B cell (primary cell): Measurements from ENCODE around the gene SLC7A10. TPM values are rescaled to one million over a fixed set of nuclear protein-coding genes. Genes with fewer than 3 reads are reported as not detected.

Source experiments
- ATAC-seq: fragments of 200-7000 bp; cut with Tn5 transposase; one replicate; pipeline ENCODE4 v1.10.0; 2021; ENCODE audit warnings: low read depth, mild to moderate bottlenecking, moderate number of reproducible peaks, moderate library complexity
- CTCF ChIA-PET: fragments of 350-600 bp; sonication (Branson Sonifier 250); formaldehyde crosslinking; loops from one replicate; lab custom pipeline; 2021; ENCODE audit warnings: antibody characterized with exemption, inconsistent platforms; lab: Charles Lee
- POLR2A ChIA-PET: fragments of 350-600 bp; sonication (Branson Sonifier 250); formaldehyde crosslinking; loops from one replicate; lab custom pipeline; 2021; ENCODE audit warnings: antibody characterized with exemption; lab: Charles Lee
- DNase-seq: peaks from one replicate; pipeline ENCODE4 v3.0.0; 2013
- H2AFZ ChIP-seq: 2 replicates; pipeline ENCODE4 v1.6.1; 2012; ENCODE audit warnings: mild to moderate bottlenecking, low read depth, low read length; ENCODE audit not compliant: insufficient read depth, poor library complexity, severe bottlenecking
- H3K27ac ChIP-seq, 2 donors: 1 replicate in 1 of 2; 2 replicates in 1 of 2; pipeline ENCODE4 v1.5.1; 2012 to 2013; ENCODE audit warnings: low read length in 2 of 2, mild to moderate bottlenecking in 2 of 2, moderate library complexity in 1 of 2
- H3K27me3 ChIP-seq, 4 experiments: fragments of 200-600 bp in 1 of 4; sonication (generic) in 1 of 4; replicated peaks in 1 of 4; 1 replicate in 2 of 4; 2 replicates in 2 of 4; pipeline versions ENCODE4 v1.6.1 to v1.7.0; 2013 to 2016; ENCODE audit warnings: low read length in 3 of 4, mild to moderate bottlenecking in 2 of 4, mixed read lengths in 1 of 4, moderate library complexity in 1 of 4; ENCODE audit not compliant: insufficient read depth in 4 of 4, control insufficient read depth in 3 of 4; ENCODE audit errors: control extremely low read depth in 1 of 4
- H3K36me3 ChIP-seq, 2 experiments: replicated peaks in 1 of 2; 1 replicate in 1 of 2; 2 replicates in 1 of 2; pipeline versions ENCODE4 v1.6.1 to v1.7.1; 2013; ENCODE audit warnings: low read length in 1 of 2; ENCODE audit not compliant: insufficient read depth in 2 of 2, control insufficient read depth in 1 of 2; ENCODE audit errors: control extremely low read depth in 1 of 2, extremely low read depth in 1 of 2
- H3K4me1 ChIP-seq, 2 donors: fragments of 200-600 bp in 1 of 2; sonication (generic) in 1 of 2; 1 replicate in 1 of 2; 2 replicates in 1 of 2; pipeline versions ENCODE4 v1.5.1 to v1.6.1; 2013 to 2017; ENCODE audit warnings: low read length in 2 of 2; ENCODE audit not compliant: control insufficient read depth in 2 of 2, insufficient read depth in 2 of 2
- H3K4me2 ChIP-seq: replicated peaks from 2 replicates; pipeline ENCODE3; 2012; ENCODE audit warnings: mild to moderate bottlenecking, low read depth, low read length; ENCODE audit not compliant: poor library complexity, severe bottlenecking
- H3K4me3 ChIP-seq, 5 experiments: fragments of 200-600 bp in 1 of 5; sonication (generic) in 1 of 5; 1 replicate in 3 of 5; 2 replicates in 2 of 5; pipeline versions ENCODE4 v1.5.1 to v1.7.0; 2011 to 2016; ENCODE audit warnings: low read length in 4 of 5, mild to moderate bottlenecking in 4 of 5, low read depth in 2 of 5, control low read depth in 1 of 5, moderate library complexity in 1 of 5; ENCODE audit not compliant: insufficient read depth in 1 of 5; ENCODE audit errors: control extremely low read depth in 1 of 5, extremely low read depth in 1 of 5
- H3K79me2 ChIP-seq: fragments of 200-600 bp; sonication (generic); one replicate; pipeline ENCODE4 v1.6.0; 2016; ENCODE audit warnings: low read length; ENCODE audit not compliant: control insufficient read depth, insufficient read depth
- H3K9ac ChIP-seq: fragments of 200-600 bp; sonication (generic); 2 replicates; pipeline ENCODE4 v1.6.1; 2017; ENCODE audit warnings: mild to moderate bottlenecking, low read length, moderate library complexity
- H3K9me3 ChIP-seq, 3 donors: one replicate each; pipeline versions ENCODE4 v1.6.1 to v1.7.1; 2013; ENCODE audit warnings: low read length in 2 of 3; ENCODE audit not compliant: control insufficient read depth in 2 of 3, insufficient read depth in 1 of 3; ENCODE audit errors: control extremely low read depth in 1 of 3
- H4K20me1 ChIP-seq: 2 replicates; pipeline ENCODE4 v1.6.0; 2012; ENCODE audit warnings: mild to moderate bottlenecking, low read length; ENCODE audit not compliant: insufficient read depth, control insufficient read depth, poor library complexity, severe bottlenecking
- H3K27ac Mint-ChIP-seq: one replicate; pipeline ENCODE4 v1.8.0; 2021; ENCODE audit warnings: mixed read lengths
- H3K27me3 Mint-ChIP-seq: one replicate; pipeline ENCODE4 v1.8.0; 2021; ENCODE audit warnings: mixed read lengths
- H3K4me1 Mint-ChIP-seq: one replicate; pipeline ENCODE4 v1.8.0; 2021; ENCODE audit warnings: mixed read lengths
- H3K4me3 Mint-ChIP-seq: one replicate; pipeline ENCODE4 v1.8.0; 2021; ENCODE audit warnings: mixed read lengths
- H3K9me3 Mint-ChIP-seq: one replicate; pipeline ENCODE4 v1.8.0; 2022; ENCODE audit warnings: mixed read lengths; ENCODE audit not compliant: insufficient read depth
- CTCF ChIP-seq: fragments of 200-600 bp; IDR thresholded peaks from one replicate; pipeline ENCODE4 v1.8.0; 2022; ENCODE audit warnings: antibody characterized with exemption, mild to moderate bottlenecking
- EZH2 ChIP-seq: IDR thresholded peaks from 2 replicates; pipeline ENCODE4 v1.6.1; 2012; ENCODE audit warnings: borderline replicate concordance, low read depth, mild to moderate bottlenecking, moderate library complexity, low read length; ENCODE audit not compliant: insufficient read depth, poor library complexity, severe bottlenecking
- whole genome bisulfite sequencing: methylation state at CpG from one replicate; pipeline ENCODE4 v1.1.5; 2013; ENCODE audit warnings: missing lambda C conversion rate; ENCODE audit not compliant: insufficient coverage; 5-methylcytosine and 5-hydroxymethylcytosine counted together
- intact Hi-C: fragments of 100-400 bp; cut with micrococcal nuclease; formaldehyde crosslinking; loops from one replicate; pipeline ENCODE4 v1.10.0; 2022
- polyA plus RNA-seq: library from polyadenylated mRNA; depleted of rRNA; stranded (reverse); fragments of >200 nt; gene quantifications from 2 replicates; pipeline ENCODE4 v1.2.3, GENCODE V29; 2012
- total RNA-seq, 2 donors: library from RNA; stranded (reverse); fragments of 120-200 nt in 1 of 2; gene quantifications; 1 replicate in 1 of 2; 2 replicates in 1 of 2; pipeline versions ENCODE4 v1.2.3 to v1.2.4, GENCODE V29; 2013 to 2022

The SLC7A10 gene
- total and polyA plus RNA-seq, 2 donors (not counting 1 experiment from before 2014, with no cell fraction given) = not detected

- ChIA-PET CTCF (interaction anchor here (1.1 to 1.5 kb wide), 2 partner anchors 12 kb away, joined by 4 to 5 read pairs; no protein-coding TSS in a partner anchor), POLR2A (no interaction called here)
- H3K27me3 ChIP-seq = no peaks in the 10 kb centered on the region
- 100% methylated on average over 2 of the region's 6 CpGs for WGBS
- H3K4me1 Mint-ChIP-seq = peaks cover 23% of the 10 kb centered on the region
- H3K9me3 ChIP-seq = peaks cover 1 to 7% (median 4%) of the 10 kb centered on the region in 3 donors
- H3K4me1 ChIP-seq = peaks cover 7 to 28% of the 10 kb centered on the region in 2 donors
- no peak for ATAC-seq
- DNase-seq = no peak
- no peak overlapping the region for H3K4me3 ChIP-seq
- H3K79me2 ChIP-seq = peaks cover 14% of the 10 kb centered on the region
- peaks cover 3% of the 10 kb centered on the region for H3K27me3 Mint-ChIP-seq
- no peak overlapping the region for H3K4me2 ChIP-seq
- no peak overlapping the region for H3K27ac ChIP-seq
- intact Hi-C loops = no loop called here
- no peaks in the 10 kb centered on the region for H3K36me3 ChIP-seq
- H3K9me3 Mint-ChIP-seq = no peaks in the 10 kb centered on the region
- TF ChIP-seq EZH2 (no peak), CTCF (no peak)
- H2AFZ ChIP-seq = no peak overlapping the region
- no peak overlapping the region for H3K4me3 Mint-ChIP-seq
- H3K9ac ChIP-seq = no peak overlapping the region
- no peak overlapping the region for H3K27ac Mint-ChIP-seq
- H4K20me1 ChIP-seq = no peaks in the 10 kb centered on the region
These were observed 53.7 kb downstream of the SLC7A10 start for GRCh38 chr19:33171916-33172359.

- Histone ChIP-seq H3K36me3 (no peaks in the 10 kb centered on the region), H2AFZ (no peak overlapping the region), H3K4me1 (peaks cover 7 to 28% of the 10 kb centered on the region in 2 donors), H3K4me2 (no peak overlapping the region), H4K20me1 (no peaks in the 10 kb centered on the region), H3K9ac (no peak overlapping the region), H3K27ac (no peak overlapping the region), H3K4me3 (no peak overlapping the region), H3K79me2 (peaks cover 10% of the 10 kb centered on the region), H3K27me3 (no peaks in the 10 kb centered on the region), H3K9me3 (peaks cover 1 to 7% (median 4%) of the 10 kb centered on the region in 3 donors)
- H3K27me3 Mint-ChIP-seq = no peaks in the 10 kb centered on the region
- TF ChIP-seq CTCF (no peak), EZH2 (no peak)
- H3K4me1 Mint-ChIP-seq = peaks cover 19% of the 10 kb centered on the region
- H3K4me3 Mint-ChIP-seq = no peak overlapping the region
- H3K9me3 Mint-ChIP-seq = no peaks in the 10 kb centered on the region
- no peak overlapping the region for H3K27ac Mint-ChIP-seq
- 86% methylated on average over 1 of the region's 1 CpG for WGBS
- DNase-seq (no peak), ATAC-seq (no peak)
- intact Hi-C loops = no loop called here
- ChIA-PET POLR2A (no interaction called here), CTCF (interaction anchor here (0.8 to 1.1 kb wide), 2 partner anchors 11 to 132 kb away, joined by 3 to 4 read pairs; no protein-coding TSS in a partner anchor)
These were observed 54.3 kb downstream of the SLC7A10 start for GRCh38 chr19:33171222-33171795.
